ENCODE results near the gene ADD3. TPM values are rescaled to one million over a fixed set of nuclear protein-coding genes. Genes with fewer than 3 reads are reported as not detected.
"Not testable (repeated sequence)": the region's sequence is repeated elsewhere in the genome, so short reads cannot be mapped to it uniquely, and the experiment has no call there.

Gene ADD3
- total RNA-seq, 1 donor from 2014 or later, result 94.6 TPM

DNA sequence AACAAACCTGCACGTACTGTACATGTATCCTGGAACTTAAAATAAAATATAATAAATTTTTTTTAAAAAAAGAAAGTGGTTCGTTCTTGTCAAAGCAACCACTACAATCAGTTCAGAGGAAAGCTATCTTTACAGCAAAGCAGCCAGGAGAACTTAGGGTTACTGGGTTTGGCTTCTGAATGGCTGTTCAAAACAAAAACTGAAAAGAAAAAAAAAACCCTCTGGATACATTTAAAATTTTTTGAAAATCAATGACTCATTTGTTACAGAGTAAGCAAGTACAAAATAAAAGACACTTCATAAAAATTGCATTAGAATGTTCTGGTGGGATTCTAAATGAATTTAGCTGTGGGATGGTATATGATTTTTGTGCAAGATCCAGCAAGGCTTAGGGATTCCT is 28.6 kb upstream of the ADD3 start:
- DNase-seq, result no peak
- no peak overlapping the region for H3K4me3 ChIP-seq
- TF ChIP-seq, protein P1, sequence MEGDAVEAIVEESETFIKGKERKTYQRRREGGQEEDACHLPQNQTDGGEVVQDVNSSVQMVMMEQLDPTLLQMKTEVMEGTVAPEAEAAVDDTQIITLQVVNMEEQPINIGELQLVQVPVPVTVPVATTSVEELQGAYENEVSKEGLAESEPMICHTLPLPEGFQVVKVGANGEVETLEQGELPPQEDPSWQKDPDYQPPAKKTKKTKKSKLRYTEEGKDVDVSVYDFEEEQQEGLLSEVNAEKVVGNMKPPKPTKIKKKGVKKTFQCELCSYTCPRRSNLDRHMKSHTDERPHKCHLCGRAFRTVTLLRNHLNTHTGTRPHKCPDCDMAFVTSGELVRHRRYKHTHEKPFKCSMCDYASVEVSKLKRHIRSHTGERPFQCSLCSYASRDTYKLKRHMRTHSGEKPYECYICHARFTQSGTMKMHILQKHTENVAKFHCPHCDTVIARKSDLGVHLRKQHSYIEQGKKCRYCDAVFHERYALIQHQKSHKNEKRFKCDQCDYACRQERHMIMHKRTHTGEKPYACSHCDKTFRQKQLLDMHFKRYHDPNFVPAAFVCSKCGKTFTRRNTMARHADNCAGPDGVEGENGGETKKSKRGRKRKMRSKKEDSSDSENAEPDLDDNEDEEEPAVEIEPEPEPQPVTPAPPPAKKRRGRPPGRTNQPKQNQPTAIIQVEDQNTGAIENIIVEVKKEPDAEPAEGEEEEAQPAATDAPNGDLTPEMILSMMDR (IDR thresholded peaks at IDR 0.05), result no peak
- no peaks in the 10 kb centered on the region for H3K27me3 ChIP-seq (ENCODE audit: low read depth)
- H3K27ac ChIP-seq, result no peak overlapping the region
- H3K9me3 ChIP-seq, result no peaks in the 10 kb centered on the region
- no peaks in the 10 kb centered on the region for H3K36me3 ChIP-seq
- H3K4me1 ChIP-seq, result peaks cover 9% of the 10 kb centered on the region
- ATAC-seq, result no peak
- intact Hi-C loops (cut with DNase I), result no loop called here

DNA sequence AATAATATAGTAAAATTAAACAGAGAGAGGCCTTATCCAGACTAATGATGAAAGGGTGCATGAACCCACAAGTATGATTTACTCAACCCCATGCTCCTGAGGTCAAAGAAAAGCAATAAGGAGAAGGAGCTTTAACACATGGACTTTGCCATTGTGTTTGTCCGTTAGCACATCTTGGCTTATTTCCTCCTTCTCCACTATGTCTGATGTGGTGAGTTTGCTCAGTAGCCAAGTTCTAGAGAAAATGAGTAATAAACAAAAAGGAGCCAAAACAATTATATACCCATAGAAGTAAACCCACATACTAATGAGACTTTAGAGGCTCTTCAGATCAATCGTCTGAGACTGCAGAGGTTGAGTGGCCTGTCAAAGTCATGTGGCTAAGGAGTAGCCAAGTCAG is 26.1 kb upstream of the ADD3 start:
- intact Hi-C loops (cut with DNase I), result no loop called here
- no peaks in the 10 kb centered on the region for H3K9me3 ChIP-seq
- no peaks in the 10 kb centered on the region for H3K36me3 ChIP-seq
- TF ChIP-seq, protein P1 (IDR thresholded peaks at IDR 0.05), result no peak
- no peaks in the 10 kb centered on the region for H3K27me3 ChIP-seq (ENCODE audit: low read depth)
- H3K4me3 ChIP-seq, result no peak overlapping the region
- no peak for DNase-seq
- peak overlapping the region; percentile 32 for H3K27ac ChIP-seq
- no peak for ATAC-seq
- H3K4me1 ChIP-seq, result peaks cover 9% of the 10 kb centered on the region

DNA sequence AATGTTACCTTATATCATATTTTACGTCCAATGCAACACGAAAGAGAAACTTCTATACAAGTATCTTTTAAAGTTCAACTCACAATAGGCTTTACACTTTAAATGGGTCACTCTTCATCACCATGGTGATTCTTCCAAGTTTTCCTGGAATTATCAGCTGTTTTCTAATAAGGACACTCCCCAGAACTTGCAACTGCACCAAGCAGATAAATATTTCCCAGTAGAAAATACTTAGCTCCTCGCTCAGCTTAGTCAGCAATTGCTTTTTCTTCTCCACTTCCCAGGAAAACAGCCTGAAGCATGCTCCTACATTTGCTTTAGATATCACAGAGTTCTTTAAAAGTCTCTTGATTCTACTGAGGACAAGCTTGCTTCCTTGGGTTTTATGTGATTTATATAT is 25.7 kb upstream of the ADD3 start:
- no peaks in the 10 kb centered on the region for H3K36me3 ChIP-seq
- DNase-seq, result no peak
- no peak for ATAC-seq
- no peaks in the 10 kb centered on the region for H3K9me3 ChIP-seq
- TF ChIP-seq, protein P1 (IDR thresholded peaks at IDR 0.05), result no peak
- H3K27me3 ChIP-seq (ENCODE audit: low read depth), result no peaks in the 10 kb centered on the region
- intact Hi-C loops (cut with DNase I), result no loop called here
- H3K4me1 ChIP-seq, result peaks cover 9% of the 10 kb centered on the region
- no peak overlapping the region for H3K4me3 ChIP-seq
- H3K27ac ChIP-seq, result peak overlapping the region; percentile 32

DNA sequence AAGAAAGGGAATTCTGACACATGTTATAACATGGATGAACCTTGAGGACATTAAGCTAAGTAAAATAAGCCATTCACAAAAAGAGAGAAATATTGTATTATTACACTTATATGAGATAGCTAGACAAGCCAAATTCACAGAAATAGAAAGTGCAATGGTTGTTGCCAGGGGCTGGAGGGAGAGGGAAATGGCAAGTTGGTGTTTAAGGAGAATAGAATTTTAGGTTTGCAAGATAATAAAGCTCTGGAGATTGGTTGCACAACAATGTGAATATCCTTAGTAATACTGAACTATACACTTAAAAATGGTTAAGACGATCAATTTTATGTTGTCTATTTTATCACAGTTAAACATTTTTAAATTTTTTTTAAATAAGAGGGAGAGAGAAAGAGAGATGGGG is 25.0 kb upstream of the ADD3 start:
- no peak for DNase-seq
- Histone ChIP-seq H3K4me3 (no peak overlapping the region), H3K36me3 (no peaks in the 10 kb centered on the region), H3K27me3 (ENCODE audit: low read depth) (no peaks in the 10 kb centered on the region), H3K9me3 (no peaks in the 10 kb centered on the region), H3K4me1 (peaks cover 9% of the 10 kb centered on the region), H3K27ac (no peak overlapping the region)
- no peak for ATAC-seq
- intact Hi-C loops (cut with DNase I), result no loop called here
- TF ChIP-seq, protein P1 (IDR thresholded peaks at IDR 0.05), result no peak

DNA sequence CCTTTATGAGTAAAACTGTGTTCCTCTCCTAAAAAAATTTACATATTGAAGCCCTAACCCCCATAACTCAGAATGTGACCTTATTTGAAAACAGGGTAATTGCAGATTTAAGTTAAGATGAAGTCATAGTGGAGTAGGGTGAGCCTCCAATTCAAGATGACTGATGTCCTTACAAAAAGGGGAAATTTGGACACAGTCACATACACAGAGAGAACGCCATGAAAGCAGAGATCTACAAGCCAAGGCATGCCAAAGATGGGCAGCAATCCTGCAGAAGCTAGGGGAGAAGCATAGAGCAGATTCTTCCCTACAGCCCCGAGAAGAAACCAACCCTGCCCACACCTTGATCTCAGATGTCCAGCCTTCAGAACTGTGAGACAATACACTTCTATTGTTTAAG is 23.8 kb upstream of the ADD3 start:
- Histone ChIP-seq H3K4me1 (peaks cover 9% of the 10 kb centered on the region), H3K9me3 (no peaks in the 10 kb centered on the region), H3K27me3 (ENCODE audit: low read depth) (no peaks in the 10 kb centered on the region), H3K36me3 (no peaks in the 10 kb centered on the region), H3K4me3 (no peak overlapping the region), H3K27ac (no peak overlapping the region)
- TF ChIP-seq, protein P1 (IDR thresholded peaks at IDR 0.05), result no peak
- ATAC-seq (no peak), DNase-seq (no peak)
- intact Hi-C loops (cut with DNase I), result no loop called here

DNA sequence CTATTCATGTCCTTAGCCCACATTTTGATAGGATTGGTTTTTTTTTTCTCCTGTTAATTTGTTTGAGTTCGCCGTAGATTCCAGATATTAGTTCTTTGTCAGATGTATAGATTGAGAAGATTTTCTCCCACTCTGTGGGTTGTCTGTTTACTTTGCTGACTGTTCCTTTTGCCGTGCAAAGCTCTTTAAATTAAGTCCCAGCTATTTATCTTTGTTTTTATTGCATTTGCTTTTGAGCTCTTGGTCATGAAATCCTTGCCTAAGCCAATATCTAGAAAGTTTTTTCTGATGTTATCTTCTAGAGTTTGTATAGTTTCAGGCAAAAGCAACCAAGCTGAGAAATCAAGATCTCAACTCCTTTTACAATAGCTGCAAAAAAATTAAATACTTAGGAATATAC is 22.0 kb upstream of the ADD3 start:
- H3K27ac ChIP-seq; H3K9me3 ChIP-seq; DNase-seq; ATAC-seq; H3K4me1 ChIP-seq; H3K4me3 ChIP-seq; intact Hi-C loops (cut with DNase I); H3K27me3 ChIP-seq (ENCODE audit: low read depth); H3K36me3 ChIP-seq: not testable (repeated sequence)

Measured in lower lobe of right lung (tissue), 2 donors.